NCI-H510A treated with DMSO at 0.1 percent for 48 hours (cell line): Measurements from ENCODE around the gene GPC3.

Experiments
- DNase-seq: peaks from one replicate; lab custom pipeline; 2025; lab: John Stamatoyannopoulos, UW

GPC3 gene

GRCh38 chrX:133513123-133513522, 472.3 kb downstream of the GPC3 start:
- DNase-seq, result no peak

GRCh38 chrX:133511041-133511440, 474.4 kb downstream of the GPC3 start:
- DNase-seq, result no peak

GRCh38 chrX:133497356-133497755, 488.0 kb downstream of the GPC3 start:
- no peak for DNase-seq

- no peak for DNase-seq
These were observed 489.7 kb downstream of the GPC3 start for GRCh38 chrX:133495464-133496391.

- DNase-seq, result no peak
These were observed 492.0 kb downstream of the GPC3 start for GRCh38 chrX:133493366-133493765.

GRCh38 chrX:133490955-133491354, 494.4 kb downstream of the GPC3 start:
- DNase-seq, result no peak
